Fibroblast of the aortic adventitia (primary cell): Measurements from ENCODE around the gene SRGAP3. TPM values are rescaled to one million over a fixed set of nuclear protein-coding genes. Genes with fewer than 3 reads are reported as not detected.
"Not testable (repeated sequence)": the region's sequence is repeated elsewhere in the genome, so short reads cannot be mapped to it uniquely, and the experiment has no call there.

Experiments
- DNase-seq: peaks from one replicate; pipeline ENCODE4 v3.0.0-alpha.2; 2010; ENCODE audit warnings: low read depth
- H3K4me3 ChIP-seq: 2 replicates; pipeline ENCODE4 v1.5.1; 2011; ENCODE audit warnings: low read depth, mild to moderate bottlenecking, control low read depth, low read length, moderate library complexity
- CTCF ChIP-seq: IDR thresholded peaks from 2 replicates; pipeline ENCODE4 v1.5.1; 2011; ENCODE audit warnings: mild to moderate bottlenecking, low read length, control low read depth, inconsistent platforms; ENCODE audit not compliant: insufficient read depth
- total RNA-seq: library from RNA; depleted of rRNA; stranded (reverse); fragments of >200 nt; gene quantifications from 2 replicates; pipeline ENCODE4 v1.2.3, GENCODE V29; 2012; ENCODE audit warnings: low replicate concordance

Gene SRGAP3
- total RNA-seq, 1 donor, result 4.6 TPM

GRCh38 chr3:9291821-9292410 is 42.5 kb upstream of the SRGAP3 start:
- no peak for DNase-seq
- H3K4me3 ChIP-seq, result no peak overlapping the region
- TF ChIP-seq CTCF, result no peak

GRCh38 chr3:9290566-9290965 is 41.1 kb upstream of the SRGAP3 start:
- no peak overlapping the region for H3K4me3 ChIP-seq
- TF ChIP-seq CTCF, result no peak
- no peak for DNase-seq

GRCh38 chr3:9281533-9281932 is 32.1 kb upstream of the SRGAP3 start:
- DNase-seq, H3K4me3 ChIP-seq: not testable (repeated sequence)

- DNase-seq, result peak; percentile 68
- no peak for TF ChIP-seq CTCF
Measured at GRCh38 chr3:9280451-9281219, 31.2 kb upstream of the SRGAP3 start.

GRCh38 chr3:9279966-9280365 is 30.5 kb upstream of the SRGAP3 start:
- DNase-seq, result peak; percentile 17
- H3K4me3 ChIP-seq, result no peak overlapping the region
- no peak for TF ChIP-seq CTCF

More at GRCh38 chr3:9280451-9281219, 31.2 kb upstream of the SRGAP3 start:
- H3K4me3 ChIP-seq, result no peak overlapping the region

GRCh38 chr3:9278498-9278897 is 29.1 kb upstream of the SRGAP3 start:
- TF ChIP-seq CTCF, result no peak
- no peak for DNase-seq
- no peak overlapping the region for H3K4me3 ChIP-seq

GRCh38 chr3:9278085-9278484 is 28.6 kb upstream of the SRGAP3 start:
- H3K4me3 ChIP-seq, result no peak overlapping the region
- no peak for DNase-seq
- no peak for TF ChIP-seq CTCF
